Neural progenitor cell (in vitro differentiated cells): Measurements from ENCODE around the gene FAM83F.

ENCODE experiments used
- EZH2 ChIP-seq: fragments of 200-600 bp; sonication (generic); IDR thresholded peaks from 2 replicates; pipeline ENCODE4 v1.6.1; 2017; ENCODE audit warnings: antibody characterized with exemption, mild to moderate bottlenecking, moderate library complexity
- EZH2phosphoT487 ChIP-seq: fragments of 200-600 bp; sonication (generic); IDR thresholded peaks from 2 replicates; pipeline ENCODE4 v1.6.1; 2017; ENCODE audit warnings: antibody characterized with exemption
- TF ChIP-seq, protein P1 (sequence below): fragments of 200-600 bp; sonication (generic); IDR thresholded peaks from 2 replicates; pipeline ENCODE4 v1.5.1; 2017; ENCODE audit warnings: antibody characterized with exemption, mild to moderate bottlenecking

- TF ChIP-seq, protein P1, sequence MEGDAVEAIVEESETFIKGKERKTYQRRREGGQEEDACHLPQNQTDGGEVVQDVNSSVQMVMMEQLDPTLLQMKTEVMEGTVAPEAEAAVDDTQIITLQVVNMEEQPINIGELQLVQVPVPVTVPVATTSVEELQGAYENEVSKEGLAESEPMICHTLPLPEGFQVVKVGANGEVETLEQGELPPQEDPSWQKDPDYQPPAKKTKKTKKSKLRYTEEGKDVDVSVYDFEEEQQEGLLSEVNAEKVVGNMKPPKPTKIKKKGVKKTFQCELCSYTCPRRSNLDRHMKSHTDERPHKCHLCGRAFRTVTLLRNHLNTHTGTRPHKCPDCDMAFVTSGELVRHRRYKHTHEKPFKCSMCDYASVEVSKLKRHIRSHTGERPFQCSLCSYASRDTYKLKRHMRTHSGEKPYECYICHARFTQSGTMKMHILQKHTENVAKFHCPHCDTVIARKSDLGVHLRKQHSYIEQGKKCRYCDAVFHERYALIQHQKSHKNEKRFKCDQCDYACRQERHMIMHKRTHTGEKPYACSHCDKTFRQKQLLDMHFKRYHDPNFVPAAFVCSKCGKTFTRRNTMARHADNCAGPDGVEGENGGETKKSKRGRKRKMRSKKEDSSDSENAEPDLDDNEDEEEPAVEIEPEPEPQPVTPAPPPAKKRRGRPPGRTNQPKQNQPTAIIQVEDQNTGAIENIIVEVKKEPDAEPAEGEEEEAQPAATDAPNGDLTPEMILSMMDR: no peak
- TF ChIP-seq EZH2 (no peak), EZH2phosphoT487 (no peak)
These were observed 50.4 kb downstream of the FAM83F start for GRCh38 chr22:40044870-40045834.
